NCI-H187 treated with DMSO at 0.1 percent for 48 hours (cell line): ENCODE measurements around the gene ELMO2.
A peak's percentile ranks its signal among the peaks of the same experiment; 100 is the strongest.

Experiments used
- DNase-seq: peaks from one replicate; lab custom pipeline; 2025; lab: John Stamatoyannopoulos, UW

Gene ELMO2

DNA sequence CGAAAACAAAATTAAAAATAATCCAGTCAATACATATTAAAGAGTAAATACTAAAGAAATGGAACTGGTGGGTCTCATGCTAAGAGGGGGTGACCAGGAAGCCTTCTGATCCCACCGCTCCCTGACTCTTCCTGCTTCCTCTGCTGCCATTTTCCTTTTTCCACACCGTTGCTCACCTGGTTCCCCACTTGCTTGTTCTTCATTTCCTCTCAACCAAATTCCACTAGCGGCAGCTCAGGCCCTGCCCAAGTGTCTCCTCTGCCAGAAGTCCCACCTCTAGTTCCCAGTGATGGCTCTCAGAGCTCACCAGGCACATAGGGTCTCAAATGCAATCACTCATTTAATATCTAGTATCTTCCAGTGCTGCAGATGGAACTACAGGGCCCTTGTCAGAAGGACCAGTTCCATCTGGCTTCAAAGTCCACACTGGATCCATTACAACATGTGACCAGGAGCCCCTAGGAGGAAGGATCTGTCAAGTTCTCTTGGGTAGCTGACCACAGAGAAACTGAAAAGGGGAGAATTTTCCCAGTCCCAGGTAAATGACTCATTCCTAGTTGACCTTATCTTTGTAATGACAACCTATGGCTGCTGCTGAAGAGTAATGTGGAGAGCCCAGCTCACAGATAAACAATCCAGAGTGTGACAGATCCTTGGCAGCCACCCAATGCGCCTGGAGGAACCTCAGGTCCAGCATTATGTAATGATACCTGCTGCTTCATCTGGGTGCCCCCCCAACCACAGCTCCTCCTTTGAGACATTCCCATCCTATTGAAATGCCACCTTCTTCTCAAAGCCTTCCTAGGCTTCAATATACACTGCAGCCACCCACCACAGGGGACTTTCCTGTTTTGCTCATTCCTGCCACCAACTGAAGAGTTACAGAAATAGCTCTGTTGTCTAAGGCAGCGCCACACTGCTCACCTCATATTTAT lies 38.2 kb downstream of the ELMO2 start:
- DNase-seq = no peak

DNA sequence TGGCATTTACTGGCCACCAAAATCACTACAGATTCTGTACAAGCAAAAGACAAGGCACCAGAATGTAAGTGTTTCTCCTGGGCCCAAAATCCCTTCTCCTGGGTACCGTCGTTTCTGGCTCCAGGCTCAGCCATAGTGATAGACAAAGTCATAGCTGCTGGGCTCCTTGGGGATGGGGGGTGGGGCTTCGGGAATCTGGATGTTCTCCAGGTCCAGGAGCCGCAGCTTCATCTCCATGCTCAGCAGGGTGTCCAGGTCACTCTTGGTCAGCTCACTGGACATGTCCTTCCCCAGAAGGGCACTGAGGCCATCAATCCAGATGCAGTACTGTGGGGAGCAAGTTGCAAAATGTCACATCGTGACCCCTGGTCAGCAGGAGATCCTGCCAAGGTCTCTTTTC lies 39.2 kb downstream of the ELMO2 start:
- DNase-seq = no peak

DNA sequence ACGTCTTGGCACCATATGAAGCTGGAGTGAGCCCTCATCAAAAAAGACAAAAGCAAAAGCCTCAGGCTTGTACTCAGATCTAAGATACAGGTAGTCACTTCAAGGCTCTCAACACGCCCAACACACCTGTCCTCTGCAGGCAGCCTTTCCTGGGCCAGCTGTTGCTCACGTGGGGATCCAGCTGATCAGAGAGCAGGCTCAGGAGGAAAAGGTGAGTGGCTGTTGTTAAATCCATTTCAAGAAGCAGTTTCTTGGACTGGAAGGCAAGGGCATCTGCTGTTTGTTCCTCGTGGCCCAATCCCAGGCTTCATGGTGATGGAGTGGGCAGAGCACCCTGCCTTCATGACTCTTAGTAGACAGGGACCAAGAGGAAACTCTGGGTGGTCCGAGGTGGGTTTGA lies 39.6 kb downstream of the ELMO2 start:
- DNase-seq = no peak

DNA sequence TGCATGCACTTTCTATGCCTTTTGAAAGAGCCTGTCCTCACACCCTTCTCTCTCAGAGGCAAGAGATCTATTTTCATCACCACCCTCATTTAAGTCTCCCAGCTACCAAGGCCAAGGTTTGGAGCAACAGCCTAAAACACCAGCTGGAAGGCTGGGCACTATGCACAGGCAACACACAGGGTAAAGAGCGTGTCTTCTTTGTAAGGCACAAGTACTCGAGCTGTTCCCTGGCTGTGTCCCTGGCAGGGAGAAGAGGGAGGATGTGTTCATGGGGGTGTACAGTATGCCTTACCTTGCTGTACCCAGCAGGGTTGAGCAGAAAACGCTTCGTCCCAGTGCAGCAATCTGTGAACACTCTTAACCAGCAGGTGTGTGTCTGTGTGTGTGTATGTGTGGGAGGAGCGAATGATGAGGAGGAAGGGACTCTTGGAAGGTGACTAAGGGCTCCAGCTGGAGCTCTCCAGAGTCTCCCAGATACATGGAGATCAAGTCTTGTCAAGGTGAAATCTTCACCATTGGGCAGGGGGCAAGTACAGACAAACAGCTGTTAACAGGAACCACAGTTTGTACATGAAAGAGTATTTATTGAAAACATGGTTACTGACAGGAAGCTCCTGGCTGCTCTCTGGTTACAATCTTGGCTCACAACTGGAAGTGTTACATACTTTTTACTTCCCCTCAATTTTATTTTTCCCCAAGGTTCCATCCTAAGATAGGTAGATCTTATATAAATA lies 40.8 kb downstream of the ELMO2 start:
- no peak for DNase-seq

DNA sequence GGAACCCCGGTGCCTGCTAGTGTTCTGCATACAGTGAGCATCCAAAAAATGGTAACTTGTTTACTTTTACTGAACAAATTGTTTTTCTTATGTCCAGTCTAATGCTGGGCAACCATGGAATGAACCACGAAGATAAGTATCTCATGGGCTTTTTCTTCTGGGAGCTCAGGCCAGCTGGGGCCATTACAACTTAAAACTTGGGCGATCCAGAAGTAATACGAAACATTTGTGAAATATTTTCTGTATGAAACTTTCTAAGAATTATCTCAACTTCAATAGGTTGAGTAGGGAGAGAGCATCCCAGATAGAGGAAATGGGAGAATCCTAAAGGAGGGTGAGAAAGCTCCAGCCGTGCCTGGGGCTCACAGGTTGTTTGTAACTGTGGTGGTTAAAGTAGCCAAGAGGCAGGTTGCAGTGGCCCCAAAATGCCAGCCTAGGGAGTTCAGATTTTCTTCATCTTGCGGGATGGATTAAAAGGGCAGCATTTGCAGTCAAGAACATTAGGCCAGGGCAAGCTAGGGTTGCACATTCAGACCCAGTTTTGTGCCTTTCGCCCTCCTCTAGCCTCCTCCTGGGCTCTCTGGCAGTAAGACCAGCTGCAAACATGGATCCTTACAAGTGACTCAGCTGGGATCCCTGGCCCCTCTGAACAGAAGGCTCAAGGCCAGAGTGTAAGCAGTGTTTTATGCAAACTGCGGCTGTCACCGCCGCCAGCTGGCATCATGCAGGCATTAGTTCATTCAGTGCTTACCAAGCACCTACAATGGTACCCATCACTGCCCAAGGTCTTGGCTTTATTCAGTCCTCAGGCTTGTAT lies 41.5 kb downstream of the ELMO2 start:
- no peak for DNase-seq

DNA sequence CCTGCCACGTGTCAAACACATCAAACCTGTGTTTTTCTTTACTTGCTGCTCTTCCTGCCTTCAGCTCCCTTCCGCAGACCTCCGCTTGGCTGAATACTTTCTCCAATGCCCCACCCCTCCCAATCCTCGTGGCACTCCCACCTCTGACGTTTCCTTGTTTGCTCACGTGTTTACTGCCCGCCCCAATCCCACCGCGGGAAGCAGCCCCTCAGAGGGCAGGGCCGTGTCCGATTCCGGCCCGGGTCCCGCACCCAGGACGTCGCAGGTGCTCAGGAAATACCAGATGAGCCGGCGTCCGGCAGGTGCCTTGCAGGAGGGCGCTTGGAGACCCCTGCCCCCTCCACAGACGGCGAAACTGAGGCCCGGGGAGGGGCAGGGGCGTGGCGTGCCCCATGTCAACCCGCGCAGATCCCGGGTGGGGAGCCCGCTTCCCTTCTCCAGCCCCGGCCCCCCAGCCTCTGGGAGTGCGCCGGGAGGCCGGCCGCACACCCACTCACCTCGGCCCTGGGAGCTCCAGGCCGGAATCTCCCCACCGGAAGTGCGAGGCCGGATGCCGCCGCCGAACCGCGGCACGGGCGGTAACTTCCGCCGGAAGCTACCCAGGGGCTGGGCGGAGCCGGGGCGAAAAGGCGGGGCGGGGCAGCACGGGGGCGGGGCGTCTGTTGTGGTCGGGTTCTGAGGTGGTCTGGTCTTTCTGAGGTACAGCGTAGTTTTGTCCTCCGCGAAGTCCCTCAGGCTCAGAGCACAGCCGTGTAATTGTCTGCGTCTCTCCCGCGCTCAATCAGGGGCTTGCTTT lies 42.3 kb downstream of the ELMO2 start:
- peak; percentile 21 for DNase-seq

DNA sequence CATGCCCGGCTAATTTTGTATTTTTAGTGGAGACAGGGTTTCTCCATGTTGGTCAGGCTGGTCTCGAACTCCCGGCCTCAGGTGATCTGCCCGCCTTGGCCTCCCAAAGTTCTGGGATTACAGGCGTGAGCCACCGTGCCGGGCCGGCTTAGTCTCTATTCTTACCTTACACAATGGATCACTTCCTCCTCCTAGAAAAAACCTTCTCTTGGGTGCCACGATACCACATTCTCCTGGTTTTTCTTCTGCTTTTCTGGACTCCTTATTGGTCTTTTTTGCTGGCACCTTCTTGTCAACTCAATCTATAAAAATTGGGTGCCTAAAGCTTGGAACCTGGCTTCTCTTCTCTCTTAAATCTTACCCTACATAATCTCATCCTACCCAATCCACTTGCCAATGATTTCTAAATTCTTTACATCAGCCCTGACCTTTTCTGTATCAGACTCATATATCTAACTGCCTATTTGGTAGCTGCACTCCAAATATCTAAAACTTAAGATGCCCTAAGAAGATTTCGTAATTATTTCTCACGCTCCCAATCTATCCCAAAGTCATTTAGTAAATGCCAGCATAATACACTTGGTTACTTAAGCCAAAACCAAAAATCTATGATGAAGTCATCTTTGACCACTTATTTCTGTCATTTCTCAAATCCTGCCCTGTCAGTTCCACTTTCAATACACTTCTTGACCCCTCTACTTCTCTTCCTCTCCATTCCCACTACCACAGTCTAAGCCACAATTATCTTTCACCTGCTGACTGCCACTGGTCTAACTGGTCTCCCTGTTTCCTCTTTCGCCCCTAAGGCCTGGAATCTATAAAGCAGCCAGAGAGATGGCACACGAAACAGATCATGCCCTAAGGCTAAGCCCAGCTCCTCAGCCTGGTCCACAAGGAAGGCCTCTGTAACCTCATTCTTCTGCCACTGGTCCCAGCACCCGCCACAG lies 43.2 kb downstream of the ELMO2 start:
- DNase-seq = no peak

DNA sequence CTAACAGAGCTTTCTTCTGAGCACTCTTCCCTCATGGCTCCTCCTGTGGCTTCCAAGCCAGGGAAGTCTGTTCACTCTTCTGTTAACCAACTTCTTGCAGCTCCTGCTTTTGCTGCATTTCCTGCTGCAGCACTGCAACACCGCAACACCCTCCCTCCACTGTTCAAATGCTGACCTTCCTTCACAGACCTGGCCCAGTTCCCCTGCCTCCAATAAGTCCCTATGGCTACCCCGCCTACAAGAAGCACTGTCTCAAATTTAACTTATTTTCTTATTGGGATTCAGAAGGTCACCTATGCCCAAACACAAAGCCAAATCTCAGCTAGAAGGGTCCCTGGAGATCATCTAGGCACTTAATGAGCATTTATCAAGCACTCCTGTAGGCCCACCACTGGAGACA lies 44.6 kb downstream of the ELMO2 start:
- DNase-seq = no peak

DNA sequence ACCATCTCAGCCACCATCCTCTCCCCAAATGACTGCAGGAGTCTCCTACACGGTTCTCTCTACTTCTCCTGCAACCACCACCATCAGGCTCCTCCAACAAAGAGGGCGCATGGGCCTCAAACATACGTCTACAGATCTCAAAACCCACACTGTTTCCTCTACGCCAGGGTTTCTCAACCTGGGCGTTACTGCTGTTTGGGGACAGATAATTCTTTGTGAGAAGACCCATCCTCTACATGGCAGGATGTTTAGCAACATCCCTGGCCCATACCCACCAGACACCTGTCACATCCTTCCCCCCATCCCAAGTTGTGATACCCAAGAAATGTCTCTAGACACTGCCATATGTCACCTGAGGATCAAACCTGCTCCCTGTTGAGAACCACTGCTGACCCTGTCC lies 45.0 kb downstream of the ELMO2 start:
- DNase-seq = no peak

DNA sequence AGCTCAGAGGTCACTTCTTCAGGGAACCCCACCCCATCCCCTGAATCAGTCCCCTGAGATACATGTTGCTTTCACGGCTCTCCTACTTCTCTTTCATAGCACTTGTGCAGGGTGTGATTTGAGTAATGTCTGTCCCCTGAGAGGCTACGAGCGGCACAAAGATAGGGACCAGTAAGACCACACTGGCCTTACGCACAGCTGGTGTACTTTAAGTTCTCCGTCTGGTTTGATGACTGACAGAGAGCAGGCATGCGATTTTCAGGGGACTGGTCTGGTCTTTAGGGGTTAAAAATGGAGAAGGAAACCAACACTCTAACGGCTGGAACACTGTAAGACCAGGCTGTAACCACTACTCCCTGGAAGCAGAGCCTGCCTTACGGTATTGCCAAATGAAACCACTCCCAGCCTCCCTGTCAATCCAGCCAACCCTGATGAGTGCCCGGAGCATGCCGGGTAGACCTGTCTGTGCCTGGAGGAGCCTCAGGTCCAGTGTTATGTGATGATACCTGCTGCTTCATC lies 47.1 kb downstream of the ELMO2 start:
- no peak for DNase-seq

DNA sequence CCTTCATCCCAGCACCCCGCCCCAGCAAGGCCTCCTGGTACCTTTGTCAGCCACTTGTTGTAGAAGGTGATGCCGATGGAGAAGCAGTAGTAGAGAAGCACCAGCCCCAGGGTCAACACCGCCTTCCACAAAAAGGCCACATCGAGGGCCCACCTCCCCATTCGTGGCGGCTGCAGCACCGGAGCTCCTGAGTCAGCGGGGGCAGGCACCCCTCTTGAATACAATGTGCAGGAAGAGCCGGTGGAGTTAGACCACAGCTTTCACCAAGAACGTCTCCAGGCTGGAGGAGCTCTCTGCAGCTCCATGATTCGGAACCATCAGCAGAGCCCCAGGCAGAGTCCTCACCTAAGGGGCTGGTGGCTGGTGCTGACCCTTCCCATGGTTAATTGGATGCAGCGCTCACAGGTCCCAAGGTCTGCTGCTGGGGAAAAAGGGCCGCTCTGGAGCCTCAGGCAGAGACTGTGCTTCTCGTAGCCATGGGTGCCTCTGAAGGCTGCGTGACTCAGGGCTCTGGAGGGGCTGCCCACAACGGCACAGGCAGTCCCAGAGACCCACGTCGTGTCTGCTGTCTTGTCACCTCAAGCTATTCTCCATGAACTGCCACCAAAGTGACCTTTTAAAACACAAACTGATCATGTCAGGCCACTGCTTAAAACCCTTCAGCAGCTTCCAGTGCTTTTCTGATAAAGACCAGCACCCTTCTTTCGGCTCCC lies 47.9 kb downstream of the ELMO2 start:
- DNase-seq = no peak

DNA sequence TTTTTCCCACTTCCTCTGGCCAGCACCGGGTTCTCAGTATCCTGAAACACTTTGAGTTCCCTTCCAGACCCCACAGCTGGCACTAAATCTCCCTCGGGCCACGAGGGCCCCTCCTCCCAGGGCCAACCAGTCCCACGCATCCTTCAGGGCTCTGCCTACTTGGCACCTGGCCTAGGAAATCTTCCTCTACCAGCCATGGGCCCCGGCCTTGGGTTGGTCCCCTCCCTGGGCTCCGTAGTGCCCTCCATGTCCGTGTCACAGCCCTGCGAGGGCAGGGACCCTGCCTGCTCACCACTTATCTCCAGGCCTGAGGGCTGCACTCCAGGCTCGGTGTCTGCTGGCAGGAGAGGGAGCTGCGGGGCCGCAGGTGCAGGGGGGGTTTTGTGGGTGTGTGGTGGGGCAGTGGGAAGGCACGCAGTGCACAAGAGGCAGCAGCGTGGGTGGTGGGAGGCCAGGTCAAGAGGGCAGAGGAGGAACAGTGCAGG lies 49.3 kb downstream of the ELMO2 start:
- no peak for DNase-seq

DNA sequence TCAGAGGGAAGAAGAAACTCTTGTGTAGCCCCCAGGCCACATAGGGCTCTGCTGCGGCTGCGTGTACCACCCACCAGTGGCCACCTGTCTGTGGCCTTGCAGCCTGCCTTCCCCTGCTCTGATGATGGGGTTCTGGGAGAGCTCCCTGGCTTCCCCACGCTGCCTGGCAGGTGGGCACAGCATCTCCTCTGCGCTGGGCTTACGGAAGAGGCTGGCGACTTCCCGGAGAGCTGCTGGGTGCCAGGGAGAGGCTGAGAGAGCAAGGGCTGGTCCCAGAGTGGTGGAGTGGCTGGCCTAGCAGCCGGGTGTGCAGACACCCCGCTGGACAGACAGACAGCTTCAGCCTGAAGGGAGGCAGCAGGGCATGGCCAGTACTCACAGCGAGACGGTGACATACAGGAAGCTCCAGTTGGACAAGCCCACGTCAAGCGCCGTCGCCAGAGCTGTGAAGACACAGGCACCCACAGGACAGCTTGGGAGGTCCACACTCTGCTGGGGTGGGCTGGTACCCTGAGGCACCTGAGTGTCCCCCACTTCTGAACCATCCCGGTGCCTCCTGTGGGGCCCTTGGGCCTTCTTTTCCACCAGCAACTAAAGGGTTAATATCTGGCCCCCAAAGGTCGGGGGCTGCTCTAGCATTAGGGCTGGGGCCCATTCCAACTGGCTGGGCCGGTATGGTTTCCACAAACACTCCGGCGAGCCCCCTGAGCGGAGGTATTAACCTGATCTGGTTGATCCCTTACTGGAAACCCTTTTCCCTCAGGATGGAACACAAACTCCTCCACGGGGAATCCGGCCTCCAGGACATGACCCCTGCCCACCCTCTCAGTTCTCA lies 50.0 kb downstream of the ELMO2 start:
- no peak for DNase-seq

DNA sequence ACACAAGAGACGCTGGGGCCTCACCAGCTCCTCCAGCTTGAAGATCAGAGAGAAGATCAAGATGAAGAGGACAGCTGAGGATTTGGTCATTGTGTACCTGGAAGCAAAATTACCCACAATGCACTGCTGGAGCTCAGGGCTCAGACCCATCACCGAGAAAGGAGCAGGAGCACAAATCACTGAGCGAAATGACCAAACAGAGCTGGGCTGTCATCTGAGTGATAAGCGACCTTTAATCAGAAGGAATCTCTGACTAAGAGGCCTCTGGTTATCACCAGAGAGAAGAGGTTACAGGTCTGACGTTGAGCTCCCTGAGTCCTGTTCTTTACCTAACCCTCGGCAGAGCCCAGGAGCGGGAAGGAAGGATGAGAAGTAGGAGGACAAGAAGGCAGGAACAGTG lies 50.6 kb downstream of the ELMO2 start:
- no peak for DNase-seq

DNA sequence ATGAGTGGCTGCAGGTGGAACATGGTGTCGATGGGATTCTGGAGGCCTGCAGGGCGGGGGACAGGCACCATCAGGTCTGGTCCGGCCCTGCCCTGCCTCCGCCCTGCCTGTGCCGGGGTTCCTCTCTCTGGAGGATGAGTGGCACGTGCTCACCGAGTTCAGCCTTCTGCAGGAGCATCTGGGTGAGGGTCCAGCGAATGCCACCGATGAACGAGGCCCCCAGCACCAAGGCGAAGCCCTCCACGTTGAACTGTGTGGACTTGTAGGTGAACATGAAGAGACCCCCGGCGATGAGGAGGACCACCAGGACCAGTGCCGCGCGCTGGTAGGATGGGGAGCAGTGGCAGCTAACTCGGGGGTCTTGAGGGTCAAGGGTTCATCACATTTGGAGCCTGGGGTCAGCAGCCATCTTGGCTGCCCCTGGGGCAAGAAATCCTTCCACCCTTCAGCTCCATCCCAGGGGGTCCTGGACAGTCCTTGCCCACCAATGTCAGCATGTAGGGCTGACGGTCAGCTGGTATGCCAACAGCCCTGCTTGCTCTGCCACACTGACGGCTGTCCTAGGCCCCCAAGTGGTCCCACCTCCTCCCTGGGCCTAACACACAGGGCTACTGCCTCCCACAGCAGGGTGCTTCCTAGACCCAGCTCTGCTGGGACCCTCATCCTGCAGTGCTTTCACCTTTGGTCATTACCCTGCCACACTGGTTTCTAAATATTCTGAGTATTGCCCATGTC lies 51.3 kb downstream of the ELMO2 start:
- DNase-seq = no peak

DNA sequence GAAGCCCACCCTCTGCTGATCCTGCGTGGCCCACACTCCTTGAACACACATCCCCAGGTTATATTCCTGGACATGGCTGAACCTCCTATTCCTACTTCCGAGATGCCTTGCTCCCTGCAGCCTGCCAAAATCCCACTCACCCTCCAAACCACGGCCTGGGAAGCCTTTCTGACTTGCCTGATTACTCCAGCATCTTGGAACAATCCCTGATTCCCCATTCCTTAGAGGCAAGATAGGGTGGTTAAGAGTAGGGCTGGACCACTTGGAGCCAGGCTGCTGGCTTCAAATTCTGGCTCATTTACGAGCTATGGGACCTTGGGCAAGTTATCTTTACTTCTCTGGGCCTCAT lies 52.2 kb downstream of the ELMO2 start:
- DNase-seq = no peak

DNA sequence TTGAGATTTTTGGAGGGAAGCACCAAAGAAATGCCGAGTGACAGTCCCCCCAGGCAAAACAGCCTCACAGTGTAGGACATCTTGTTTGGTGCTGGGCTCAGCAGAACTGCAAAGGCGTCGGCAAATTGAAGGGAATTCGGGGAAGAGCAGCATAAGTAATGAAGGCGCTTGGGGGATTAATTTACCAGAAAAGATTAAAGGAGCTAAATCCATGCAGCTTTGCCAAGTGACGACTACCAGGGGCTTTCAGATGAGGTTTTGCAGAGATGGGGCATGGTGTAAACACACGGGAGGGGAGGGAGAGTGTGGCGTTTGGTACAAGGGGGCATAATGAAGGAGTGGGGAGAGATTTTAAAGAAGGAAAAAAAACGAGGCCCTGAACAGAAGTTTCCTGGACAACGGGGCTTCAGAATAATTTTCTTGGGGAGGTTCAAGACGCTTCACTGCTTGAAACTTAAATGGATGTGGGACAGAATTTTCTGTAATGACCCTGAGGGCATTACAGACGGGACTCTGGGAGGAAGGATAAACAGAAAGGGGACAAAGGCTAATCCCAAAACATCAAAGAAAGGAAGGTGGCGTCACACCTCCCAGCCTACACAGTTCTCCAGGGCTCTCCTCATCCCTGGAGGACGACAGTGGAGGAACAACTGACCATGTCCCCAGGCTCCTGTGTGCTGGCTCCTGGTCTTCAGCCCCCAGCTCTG lies 52.8 kb downstream of the ELMO2 start:
- no peak for DNase-seq
